ENCODE measurements around the gene UBE2F. TPM values are rescaled to one million over a fixed set of nuclear protein-coding genes. Genes with fewer than 3 reads are reported as not detected.
A peak's percentile ranks its signal among the peaks of the same experiment; 100 is the strongest.
"Not testable (repeated sequence)": the region's sequence is repeated elsewhere in the genome, so short reads cannot be mapped to it uniquely, and the experiment has no call there.

The UBE2F gene
- total and polyA plus RNA-seq, 3 donors from 2014 or later = 68.3 to 77.8 (median 72.8) TPM

DNA sequence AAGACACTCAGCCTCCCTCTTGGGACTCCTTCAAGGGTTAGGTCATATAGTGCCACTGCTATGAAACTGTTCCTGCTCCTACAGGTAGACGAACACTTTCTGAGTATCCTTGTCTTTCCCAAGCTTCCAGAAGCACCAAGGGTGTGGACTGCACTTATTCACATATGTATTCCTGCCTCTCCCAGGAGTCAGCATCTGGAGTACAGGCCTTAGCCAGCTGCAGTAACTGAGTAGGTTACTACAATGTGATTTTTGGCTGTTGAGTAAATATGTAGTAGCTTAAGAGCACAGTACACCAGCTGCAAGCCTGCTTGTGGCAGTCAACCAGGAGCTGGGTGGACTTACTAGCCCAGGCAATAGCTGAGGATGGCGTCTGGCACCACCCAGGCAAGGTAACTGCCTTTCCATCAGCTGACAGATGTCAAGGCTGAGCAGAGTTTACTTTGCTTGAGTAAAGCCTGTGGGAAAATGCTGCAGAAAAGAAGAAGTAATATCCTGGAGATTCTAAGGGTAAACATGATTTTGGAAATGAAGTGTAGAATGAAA, 80.0 kb downstream of the UBE2F start:
- no peak overlapping the region for H3K4me3 ChIP-seq
- H3K36me3 ChIP-seq (ENCODE audit: low read depth, missing control alignments) = no peaks in the 10 kb centered on the region
- H3K27ac ChIP-seq = no peak overlapping the region
- H3K27me3 ChIP-seq = no peaks in the 10 kb centered on the region
- intact Hi-C loops (cut with DNase I; ENCODE audit: low total_unique reads) = no loop called here
- TF ChIP-seq CTCF (IDR thresholded peaks at IDR 0.05) (no peak), POLR2A (IDR thresholded peaks at IDR 0.05) (no peak)
- no peaks in the 10 kb centered on the region for H3K9me3 ChIP-seq
- WGBS, 2 donors = 90 to 94% methylated on average over 2 of the region's 2 CpGs
- DNase-seq = no peak
- no peaks in the 10 kb centered on the region for H3K4me1 ChIP-seq

- WGBS, 2 donors = 92 to 95% methylated on average over 2 of the region's 2 CpGs
- Histone ChIP-seq H3K4me3 (no peak overlapping the region), H3K4me1 (no peaks in the 10 kb centered on the region), H3K27me3 (no peaks in the 10 kb centered on the region), H3K36me3 (ENCODE audit: low read depth, missing control alignments) (no peaks in the 10 kb centered on the region), H3K27ac (no peak overlapping the region), H3K9me3 (no peaks in the 10 kb centered on the region)
- TF ChIP-seq CTCF (IDR thresholded peaks at IDR 0.05) = no peak
- no peak for TF ChIP-seq POLR2A (IDR thresholded peaks at IDR 0.05)
- intact Hi-C loops (cut with DNase I; ENCODE audit: low total_unique reads) = no loop called here
- no peak for DNase-seq
Observed at GRCh38 chr2:238053191-238053776, 86.5 kb downstream of the UBE2F start.

DNA sequence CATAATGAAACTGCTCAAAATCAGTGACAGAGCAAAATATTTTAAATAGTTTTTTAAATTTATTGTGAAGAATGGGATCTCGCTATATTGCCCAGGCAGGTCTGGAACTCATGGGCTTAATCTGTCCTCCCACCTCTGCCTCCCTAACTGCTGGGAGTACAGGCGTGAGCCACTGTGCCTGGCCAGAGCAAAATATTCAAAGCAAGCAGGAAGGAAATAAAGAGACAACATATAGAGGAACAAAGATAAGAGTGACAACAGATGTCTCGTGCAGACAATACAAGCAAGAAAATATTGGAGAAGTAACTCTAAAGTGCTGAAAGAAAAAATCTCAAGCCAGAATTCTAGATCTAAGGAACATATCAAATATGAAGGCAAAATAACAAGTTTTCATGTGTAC, 89.0 kb downstream of the UBE2F start:
- H3K27me3 ChIP-seq = no peaks in the 10 kb centered on the region
- DNase-seq = no peak
- no peak overlapping the region for H3K4me3 ChIP-seq
- H3K27ac ChIP-seq = no peak overlapping the region
- TF ChIP-seq POLR2A (IDR thresholded peaks at IDR 0.05) (no peak), CTCF (IDR thresholded peaks at IDR 0.05) (no peak)
- H3K4me1 ChIP-seq = peaks cover 6% of the 10 kb centered on the region
- WGBS, 2 donors = 58 to 61% methylated on average over 3 of the region's 3 CpGs
- no peaks in the 10 kb centered on the region for H3K9me3 ChIP-seq
- H3K36me3 ChIP-seq (ENCODE audit: low read depth, missing control alignments) = no peaks in the 10 kb centered on the region
- intact Hi-C loops (cut with DNase I; ENCODE audit: low total_unique reads) = no loop called here

DNA sequence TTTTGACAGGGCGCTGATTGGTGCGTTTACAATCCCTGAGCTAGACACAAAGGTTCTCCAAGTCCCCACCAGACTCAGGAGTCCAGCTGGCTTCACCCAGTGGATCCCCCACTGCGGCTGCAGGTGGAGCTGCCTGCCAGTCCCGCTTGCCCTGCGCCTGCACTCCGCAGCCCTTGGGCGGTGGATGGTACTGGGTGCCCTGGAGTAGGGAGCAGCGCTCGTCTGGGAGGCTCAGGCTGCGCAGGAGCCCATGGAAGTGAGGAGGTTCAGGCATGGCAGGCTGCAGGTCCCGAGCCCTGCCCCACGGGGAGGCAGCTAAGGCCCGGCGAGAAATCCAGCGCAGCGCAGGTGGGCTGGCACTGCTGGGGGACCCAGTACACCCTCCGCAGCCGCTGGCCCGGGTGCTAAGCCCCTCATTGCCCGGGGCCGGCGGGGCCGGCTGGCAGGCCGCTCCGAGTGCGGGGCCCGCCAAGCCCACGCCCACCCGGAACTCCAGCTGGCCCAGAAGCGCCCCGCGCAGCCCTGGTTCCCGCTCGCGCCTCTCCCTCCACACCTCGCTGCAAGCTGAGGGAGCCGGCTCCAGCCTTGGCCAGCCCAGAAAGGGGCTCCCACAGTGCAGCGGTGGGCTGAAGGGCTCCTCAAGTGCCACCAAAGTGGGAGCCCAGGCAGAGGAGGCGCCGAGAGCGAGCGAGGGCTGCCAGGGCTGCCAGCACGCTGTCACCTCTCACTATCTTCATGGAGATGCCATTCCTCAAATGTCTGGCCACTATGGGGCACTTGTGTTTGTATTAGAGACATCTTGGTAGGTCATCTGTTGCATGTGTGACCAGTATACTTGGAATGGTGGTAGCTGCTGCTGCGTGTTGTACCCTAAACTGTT, 91.1 kb downstream of the UBE2F start:
- H3K9me3 ChIP-seq; DNase-seq; H3K27me3 ChIP-seq; H3K27ac ChIP-seq; intact Hi-C loops (cut with DNase I; ENCODE audit: low total_unique reads); H3K36me3 ChIP-seq (ENCODE audit: low read depth, missing control alignments): not testable (repeated sequence)
- peak overlapping the region in 1 of 2 donors; percentile 7 for H3K4me3 ChIP-seq
- 57 to 75% methylated on average over 2 to 34 of the region's 44 CpGs for WGBS, 2 donors
- peaks cover 13% of the 10 kb centered on the region for H3K4me1 ChIP-seq

GRCh38 chr2:238059505-238059904, 92.7 kb downstream of the UBE2F start:
- no peaks in the 10 kb centered on the region for H3K27me3 ChIP-seq
- H3K4me1 ChIP-seq = peaks cover 13% of the 10 kb centered on the region
- H3K4me3 ChIP-seq = no peak overlapping the region
- no peaks in the 10 kb centered on the region for H3K36me3 ChIP-seq (ENCODE audit: low read depth, missing control alignments)
- DNase-seq = no peak
- H3K9me3 ChIP-seq = no peaks in the 10 kb centered on the region
- H3K27ac ChIP-seq = no peak overlapping the region
- 49 to 65% methylated on average over 3 of the region's 3 CpGs for WGBS, 2 donors
- intact Hi-C loops (cut with DNase I; ENCODE audit: low total_unique reads) = no loop called here
- no peak for TF ChIP-seq CTCF (IDR thresholded peaks at IDR 0.05)
- TF ChIP-seq POLR2A (IDR thresholded peaks at IDR 0.05) = no peak

All from testis (tissue), 3 donors.